Vagina (tissue), 2 donors: Measurements from ENCODE around the gene DSP. TPM values are rescaled to one million over a fixed set of nuclear protein-coding genes. Genes with fewer than 3 reads are reported as not detected.

Experiments
- DNase-seq, 2 donors: peaks; one replicate each; pipeline ENCODE4 v3.0.0-alpha.2; 2017; ENCODE audit errors: extremely low spot score in 2 of 2
- H3K27ac ChIP-seq: fragments of 200-600 bp; sonication (generic); one replicate; pipeline ENCODE4 v1.5.1; 2019
- H3K27me3 ChIP-seq: fragments of 200-600 bp; sonication (generic); one replicate; pipeline ENCODE4 v1.5.1; 2019
- H3K36me3 ChIP-seq, 2 donors: fragments of 200-600 bp; sonication (generic); one replicate each; pipeline ENCODE4 v1.5.1; 2017 to 2019
- H3K4me1 ChIP-seq: fragments of 200-600 bp; sonication (generic); one replicate; pipeline ENCODE4 v1.5.1; 2019
- H3K4me3 ChIP-seq, 2 donors: fragments of 200-600 bp; sonication (generic); 1 replicate in 1 of 2; 2 replicates in 1 of 2; pipeline ENCODE4 v1.5.1; 2016 to 2019
- H3K9me3 ChIP-seq: fragments of 200-600 bp; sonication (generic); one replicate; pipeline ENCODE4 v1.5.1; 2019
- CTCF ChIP-seq, 3 experiments: fragments of 450-650 bp in 2 of 3; fragments of 200-600 bp in 1 of 3; sonication (generic) in 1 of 3; IDR thresholded peaks; one replicate each; pipeline ENCODE4 v1.5.1; 2017 to 2019; ENCODE audit warnings: antibody characterized with exemption in 3 of 3, mild to moderate bottlenecking in 2 of 3, moderate library complexity in 2 of 3
- POLR2A ChIP-seq, 2 donors: fragments of 450-650 bp; IDR thresholded peaks; one replicate each; pipeline ENCODE4 v1.6.1; 2017; ENCODE audit warnings: antibody characterized with exemption in 2 of 2, mild to moderate bottlenecking in 2 of 2, moderate library complexity in 2 of 2
- POLR2AphosphoS5 ChIP-seq, 2 donors: sonication (generic); formaldehyde crosslinking; IDR thresholded peaks; one replicate each; pipeline ENCODE4 v1.9.0; 2017; ENCODE audit warnings: antibody characterized with exemption in 2 of 2, mild to moderate bottlenecking in 2 of 2, low read depth in 1 of 2; ENCODE audit not compliant: insufficient read depth in 1 of 2
- intact Hi-C: fragments of 100-400 bp; cut with DNase I; formaldehyde crosslinking; loops from one replicate; pipeline ENCODE4 v1.15.1; 2023
- total RNA-seq: library from RNA; depleted of rRNA; stranded (reverse); fragments of >200 nt; gene quantifications from one replicate; pipeline ENCODE4 v1.2.3, GENCODE V29; 2016

Gene DSP
- total RNA-seq, 1 donor from 2014 or later: 802 TPM

- no peak for TF ChIP-seq POLR2A (IDR thresholded peaks at IDR 0.05)
- Histone ChIP-seq H3K9me3 (no peaks in the 10 kb centered on the region), H3K27me3 (no peaks in the 10 kb centered on the region), H3K36me3 (no peaks in the 10 kb centered on the region), H3K4me1 (no peaks in the 10 kb centered on the region), H3K27ac (no peak overlapping the region), H3K4me3 (no peak overlapping the region)
- intact Hi-C loops: no loop called here
- DNase-seq: no peak
Observed at GRCh38 chr6:7633361-7633760, 91.9 kb downstream of the DSP start.

GRCh38 chr6:7636151-7636550 lies 94.7 kb downstream of the DSP start:
- no peak for DNase-seq
- no peaks in the 10 kb centered on the region for H3K36me3 ChIP-seq
- H3K4me3 ChIP-seq: no peak overlapping the region
- H3K4me1 ChIP-seq: no peaks in the 10 kb centered on the region
- no peak overlapping the region for H3K27ac ChIP-seq
- intact Hi-C loops: no loop called here
- no peaks in the 10 kb centered on the region for H3K9me3 ChIP-seq
- TF ChIP-seq POLR2AphosphoS5 (IDR thresholded peaks at IDR 0.05; ENCODE audit: insufficient read depth in 1 of 2, low read depth in 1 of 2) (no peak), CTCF (IDR thresholded peaks at IDR 0.05) (no peak), POLR2A (IDR thresholded peaks at IDR 0.05) (no peak)
- no peaks in the 10 kb centered on the region for H3K27me3 ChIP-seq

Other genes starting within 250 kb of the DSP start
- gene SSR1, start 228.5 kb upstream of the DSP start, total RNA-seq: 48.1 TPM
- not detected for gene CAGE1, start 151.9 kb upstream of the DSP start, total RNA-seq
- gene RIOK1, start 151.9 kb upstream of the DSP start, total RNA-seq: 21.6 TPM
- 9.6 TPM for gene SNRNP48, start 48.5 kb downstream of the DSP start, total RNA-seq
- 3.2 TPM for gene BMP6, start 184.4 kb downstream of the DSP start, total RNA-seq